HL-60 (cell line): Measurements from ENCODE around the gene CD93.

Experiments used
- DNase-seq, 2 experiments: peaks; one replicate each; pipeline ENCODE4 v3.0.0-alpha.2; 2010 to 2020; ENCODE audit warnings: low read depth in 1 of 2, low spot score in 1 of 2
- H3K27ac ChIP-seq: fragments of 250-450 bp; sonication (Bioruptor Pico); replicated peaks from 2 replicates; pipeline ENCODE4 v1.5.1; 2020; ENCODE audit warnings: mild to moderate bottlenecking, moderate library complexity
- H3K27me3 ChIP-seq: fragments of 250-450 bp; sonication (Bioruptor Pico); 2 replicates; pipeline ENCODE4 v1.5.1; 2021; ENCODE audit warnings: mild to moderate bottlenecking, moderate library complexity; ENCODE audit not compliant: insufficient read depth, poor library complexity, severe bottlenecking
- H3K4me3 ChIP-seq: replicated peaks from 2 replicates; pipeline ENCODE4 v1.5.1; 2011; ENCODE audit warnings: mild to moderate bottlenecking, control low read depth, low read length; ENCODE audit not compliant: insufficient read depth
- CTCF ChIP-seq: IDR thresholded peaks from one replicate; pipeline ENCODE4 v1.5.1; 2011; ENCODE audit warnings: low read length, control low read depth, inconsistent platforms; ENCODE audit not compliant: insufficient read depth
- GABPA ChIP-seq: IDR thresholded peaks from 2 replicates; pipeline ENCODE4 v1.6.1; 2012; ENCODE audit warnings: low read depth
- POLR2AphosphoS5 ChIP-seq: IDR thresholded peaks from 2 replicates; pipeline ENCODE4 v1.6.1; 2012; ENCODE audit warnings: low read depth
- SPI1 ChIP-seq: IDR thresholded peaks from 2 replicates; pipeline ENCODE4 v1.6.1; 2012; ENCODE audit warnings: low read depth, mild to moderate bottlenecking, borderline replicate concordance
- TF ChIP-seq, protein P1 (sequence below): IDR thresholded peaks from 2 replicates; pipeline ENCODE4 v1.6.1; 2012; ENCODE audit warnings: low read depth; ENCODE audit not compliant: insufficient replicate concordance

CD93 gene

DNA sequence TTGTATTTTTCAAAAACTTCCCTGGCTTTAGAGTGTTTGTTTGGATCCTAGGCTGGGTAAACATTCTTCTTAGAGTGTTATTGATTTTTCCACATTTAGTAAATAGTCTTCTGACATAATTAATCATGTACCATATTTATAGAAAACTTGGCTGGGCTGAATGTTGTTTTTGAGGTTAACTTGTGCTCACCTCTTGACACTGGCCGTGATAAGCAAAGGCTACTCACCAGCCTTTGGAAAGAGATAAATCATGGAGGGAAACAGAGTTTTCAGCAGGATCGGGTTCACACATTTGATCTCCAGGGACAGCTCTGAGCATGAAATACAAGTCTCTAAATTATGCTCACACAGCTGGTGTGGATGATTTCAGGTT lies 6.2 kb upstream of the CD93 start:
- no peak for DNase-seq
- no peak overlapping the region for H3K27ac ChIP-seq
- no peaks in the 10 kb centered on the region for H3K27me3 ChIP-seq
- TF ChIP-seq GABPA = no peak
- no peak for TF ChIP-seq POLR2AphosphoS5
- TF ChIP-seq SPI1 = no peak
- TF ChIP-seq, protein P1, sequence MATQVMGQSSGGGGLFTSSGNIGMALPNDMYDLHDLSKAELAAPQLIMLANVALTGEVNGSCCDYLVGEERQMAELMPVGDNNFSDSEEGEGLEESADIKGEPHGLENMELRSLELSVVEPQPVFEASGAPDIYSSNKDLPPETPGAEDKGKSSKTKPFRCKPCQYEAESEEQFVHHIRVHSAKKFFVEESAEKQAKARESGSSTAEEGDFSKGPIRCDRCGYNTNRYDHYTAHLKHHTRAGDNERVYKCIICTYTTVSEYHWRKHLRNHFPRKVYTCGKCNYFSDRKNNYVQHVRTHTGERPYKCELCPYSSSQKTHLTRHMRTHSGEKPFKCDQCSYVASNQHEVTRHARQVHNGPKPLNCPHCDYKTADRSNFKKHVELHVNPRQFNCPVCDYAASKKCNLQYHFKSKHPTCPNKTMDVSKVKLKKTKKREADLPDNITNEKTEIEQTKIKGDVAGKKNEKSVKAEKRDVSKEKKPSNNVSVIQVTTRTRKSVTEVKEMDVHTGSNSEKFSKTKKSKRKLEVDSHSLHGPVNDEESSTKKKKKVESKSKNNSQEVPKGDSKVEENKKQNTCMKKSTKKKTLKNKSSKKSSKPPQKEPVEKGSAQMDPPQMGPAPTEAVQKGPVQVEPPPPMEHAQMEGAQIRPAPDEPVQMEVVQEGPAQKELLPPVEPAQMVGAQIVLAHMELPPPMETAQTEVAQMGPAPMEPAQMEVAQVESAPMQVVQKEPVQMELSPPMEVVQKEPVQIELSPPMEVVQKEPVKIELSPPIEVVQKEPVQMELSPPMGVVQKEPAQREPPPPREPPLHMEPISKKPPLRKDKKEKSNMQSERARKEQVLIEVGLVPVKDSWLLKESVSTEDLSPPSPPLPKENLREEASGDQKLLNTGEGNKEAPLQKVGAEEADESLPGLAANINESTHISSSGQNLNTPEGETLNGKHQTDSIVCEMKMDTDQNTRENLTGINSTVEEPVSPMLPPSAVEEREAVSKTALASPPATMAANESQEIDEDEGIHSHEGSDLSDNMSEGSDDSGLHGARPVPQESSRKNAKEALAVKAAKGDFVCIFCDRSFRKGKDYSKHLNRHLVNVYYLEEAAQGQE = no peak
- no peak for TF ChIP-seq CTCF
- H3K4me3 ChIP-seq = no peak overlapping the region

GRCh38 chr20:23091721-23092383 lies 5.7 kb upstream of the CD93 start:
- Histone ChIP-seq H3K27me3 (no peaks in the 10 kb centered on the region), H3K4me3 (no peak overlapping the region), H3K27ac (no peak overlapping the region)
- no peak for DNase-seq
- TF ChIP-seq SPI1 (no peak), POLR2AphosphoS5 (no peak), CTCF (no peak), GABPA (no peak)
- TF ChIP-seq, protein P1 = no peak

DNA sequence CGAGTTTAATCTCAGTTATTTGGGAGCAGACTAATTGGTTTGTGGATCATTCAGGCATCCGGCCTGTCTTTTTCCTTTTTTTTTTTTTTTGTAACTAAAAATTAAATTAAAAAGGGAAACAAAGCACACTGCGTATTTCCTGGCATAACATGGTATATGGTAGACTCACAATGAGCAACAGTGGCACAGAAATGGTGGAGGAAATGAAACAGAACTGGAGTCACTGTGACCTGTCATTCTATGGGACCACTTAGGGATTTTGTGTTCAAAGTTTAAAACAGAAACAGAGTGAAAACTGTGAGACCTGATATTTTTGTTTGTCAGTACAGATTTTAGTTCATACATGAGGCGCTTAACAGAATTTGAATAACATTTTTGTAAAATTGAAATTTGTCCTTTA lies 4.8 kb upstream of the CD93 start:
- no peak for DNase-seq
- no peak for TF ChIP-seq POLR2AphosphoS5
- TF ChIP-seq SPI1 = no peak
- TF ChIP-seq, protein P1 = no peak
- no peak for TF ChIP-seq GABPA
- no peak for TF ChIP-seq CTCF
- no peaks in the 10 kb centered on the region for H3K27me3 ChIP-seq
- no peak overlapping the region for H3K4me3 ChIP-seq
- no peak overlapping the region for H3K27ac ChIP-seq
